Spleen (tissue), 11 donors: ENCODE data around the gene DXO. TPM values are rescaled to one million over a fixed set of nuclear protein-coding genes. Genes with fewer than 3 reads are reported as not detected.
A peak's percentile ranks its signal among the peaks of the same experiment; 100 is the strongest.
"Not testable (repeated sequence)": the region's sequence is repeated elsewhere in the genome, so short reads cannot be mapped to it uniquely, and the experiment has no call there.

Source experiments
- DNase-seq: peaks from one replicate; pipeline ENCODE4 v3.0.0-alpha.2; 2020
- H3K27ac ChIP-seq, 8 donors: fragments of 200-600 bp; sonication (generic) in 7 of 8; 1 replicate in 4 of 8; 2 replicates in 4 of 8; pipeline versions ENCODE4 v1.5.0 to v1.8.0; 2016 to 2021; ENCODE audit warnings: inconsistent platforms in 4 of 8, mild to moderate bottlenecking in 4 of 8, moderate library complexity in 1 of 8
- H3K27me3 ChIP-seq, 7 donors: fragments of 200-600 bp; sonication (generic) in 6 of 7; replicated peaks in 1 of 7; 1 replicate in 4 of 7; 2 replicates in 3 of 7; pipeline versions ENCODE4 v1.5.0 to v1.8.0; 2016 to 2021; ENCODE audit warnings: inconsistent platforms in 3 of 7, mild to moderate bottlenecking in 1 of 7
- H3K36me3 ChIP-seq, 6 donors: fragments of 200-600 bp; sonication (generic) in 5 of 6; 1 replicate in 4 of 6; 2 replicates in 2 of 6; pipeline versions ENCODE4 v1.5.0 to v1.8.0; 2016 to 2021; ENCODE audit warnings: inconsistent platforms in 2 of 6
- H3K4me1 ChIP-seq, 6 donors: fragments of 200-600 bp; sonication (generic) in 5 of 6; 1 replicate in 3 of 6; 2 replicates in 3 of 6; pipeline versions ENCODE4 v1.5.0 to v1.8.0; 2016 to 2021; ENCODE audit warnings: inconsistent platforms in 3 of 6
- H3K4me3 ChIP-seq, 8 donors: fragments of 200-600 bp; sonication (generic) in 7 of 8; 1 replicate in 4 of 8; 2 replicates in 4 of 8; pipeline versions ENCODE4 v1.5.0 to v1.8.0; 2016 to 2021; ENCODE audit warnings: inconsistent platforms in 4 of 8, mild to moderate bottlenecking in 4 of 8, moderate library complexity in 2 of 8
- H3K9me3 ChIP-seq, 8 donors: fragments of 200-600 bp; sonication (generic) in 7 of 8; 1 replicate in 4 of 8; 2 replicates in 4 of 8; pipeline versions ENCODE4 v1.5.0 to v1.8.0; 2016 to 2021; ENCODE audit warnings: inconsistent platforms in 4 of 8
- CTCF ChIP-seq, 11 experiments: fragments of 200-600 bp in 7 of 11; fragments of 450-650 bp in 4 of 11; sonication (generic) in 4 of 11; IDR thresholded peaks in 8 of 11; conservative IDR thresholded peaks in 3 of 11; 1 replicate in 7 of 11; 2 replicates in 4 of 11; pipeline versions ENCODE4 v1.4.0 to v1.8.0; 2016 to 2021; ENCODE audit warnings: antibody characterized with exemption in 11 of 11, inconsistent platforms in 4 of 11, mild to moderate bottlenecking in 1 of 11
- POLR2A ChIP-seq, 3 donors: fragments of 450-650 bp; IDR thresholded peaks; one replicate each; pipeline ENCODE4 v1.5.1; 2017; ENCODE audit warnings: antibody characterized with exemption in 3 of 3, mild to moderate bottlenecking in 1 of 3
- POLR2AphosphoS5 ChIP-seq, 3 donors: sonication (generic); formaldehyde crosslinking; IDR thresholded peaks; one replicate each; pipeline ENCODE4 v1.5.1; 2017; ENCODE audit warnings: antibody characterized with exemption in 3 of 3
- WGBS, 5 donors: extraction: QIAGEN DNeasy Blood & Tissue Kit in 3 of 5; methylation state at CpG; one replicate each; pipeline versions ENCODE4 v1.1.5 to v1.1.7; 2013 to 2018; 5-methylcytosine and 5-hydroxymethylcytosine counted together
- intact Hi-C: fragments of 100-400 bp; cut with DNase I; formaldehyde crosslinking; loops from one replicate; pipeline ENCODE4 v1.15.0; 2023; ENCODE audit warnings: low total_unique reads
- polyA plus RNA-seq, 3 donors: library from polyadenylated mRNA; stranded (reverse); fragments of 200-250 nt; gene quantifications; one replicate each; pipeline ENCODE4 v1.2.1, GENCODE V29; 2013
- total RNA-seq, 7 donors: library from RNA; depleted of rRNA in 3 of 7; stranded (reverse); fragments of >200 nt in 3 of 7; fragmentation: NEBNext Ultra II Directional in 4 of 7; extraction: Animal tissue kit (Norgen Biotek cat#: 25700) in 4 of 7; gene quantifications; one replicate each; pipeline versions ENCODE4 v1.1.0 to v1.2.1, GENCODE V29; 2016 to 2021
- donor health status: healthy with polysubstance abuse.
- donor health status: DM: no; HTN: no; CAD: no; lungs with moderate emphysema.
- donor health status: DM: no; HTN: no; CAD: no.
- donor health status: Bipolar disorder and iron deficiency.
- donor health status: healthy.
- donor health status: DM: no; HTN: no; CAD: no.
- donor health status: DM: yes; HTN: yes; CAD: no.

DXO gene
- total and polyA plus RNA-seq, 10 donors = 19.1 to 34.3 (median 26.3) TPM

DNA sequence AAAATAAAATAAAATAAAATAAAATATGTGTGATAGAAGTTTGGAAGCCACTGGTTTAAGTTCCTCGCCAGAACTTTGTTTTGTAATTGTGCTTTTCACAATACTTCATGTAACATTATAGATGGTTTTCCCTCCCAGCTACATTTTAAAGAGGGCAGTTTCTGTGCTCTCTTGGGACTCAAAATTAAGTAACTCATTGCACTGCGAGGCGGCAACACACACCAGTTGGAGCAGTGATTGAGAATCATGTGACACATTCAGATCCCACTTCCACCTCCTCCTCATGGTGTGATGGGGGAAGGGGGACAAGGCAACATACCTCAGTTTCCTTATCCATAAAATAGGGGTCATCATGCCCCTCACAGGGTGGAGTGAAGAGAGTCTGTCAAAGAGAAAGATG, 36.9 kb downstream of the DXO start:
- Histone ChIP-seq H3K4me1 (no peaks in the 10 kb centered on the region), H3K27ac (no peak overlapping the region), H3K9me3 (no peaks in the 10 kb centered on the region), H3K36me3 (peaks cover 0 to 36% (median 0%) of the 10 kb centered on the region in 6 donors), H3K27me3 (no peaks in the 10 kb centered on the region), H3K4me3 (no peak overlapping the region)
- 50 to 85% (median 62%) methylated on average over 3 of the region's 3 CpGs for WGBS, 5 donors
- TF ChIP-seq CTCF (IDR thresholded peaks at IDR 0.05 in 8 of 11, conservative IDR thresholded peaks at IDR 0.05 in 3 of 11) (no peak), POLR2AphosphoS5 (IDR thresholded peaks at IDR 0.05) (no peak), POLR2A (IDR thresholded peaks at IDR 0.05) (no peak)
- DNase-seq = peak; percentile 6
- intact Hi-C loops = no loop called here

DNA sequence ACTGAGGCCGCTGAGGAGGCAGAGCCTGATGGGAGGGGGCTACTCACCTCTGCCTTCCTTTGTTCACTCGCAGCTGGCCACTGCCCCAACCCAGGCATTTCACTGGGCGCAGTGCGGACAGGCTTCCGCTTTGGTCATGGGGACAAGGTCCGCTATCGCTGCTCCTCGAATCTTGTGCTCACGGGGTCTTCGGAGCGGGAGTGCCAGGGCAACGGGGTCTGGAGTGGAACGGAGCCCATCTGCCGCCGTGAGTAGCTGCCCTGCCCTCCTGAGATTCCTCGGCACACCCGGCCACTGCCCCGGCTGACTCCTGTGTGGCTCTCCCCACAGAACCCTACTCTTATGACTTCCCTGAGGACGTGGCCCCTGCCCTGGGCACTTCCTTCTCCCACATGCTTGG, 38.4 kb downstream of the DXO start:
- DNase-seq = peak; percentile 67
- TF ChIP-seq POLR2A (IDR thresholded peaks at IDR 0.05) (no peak), POLR2AphosphoS5 (IDR thresholded peaks at IDR 0.05) (no peak)
- intact Hi-C loops = no loop called here

DNA sequence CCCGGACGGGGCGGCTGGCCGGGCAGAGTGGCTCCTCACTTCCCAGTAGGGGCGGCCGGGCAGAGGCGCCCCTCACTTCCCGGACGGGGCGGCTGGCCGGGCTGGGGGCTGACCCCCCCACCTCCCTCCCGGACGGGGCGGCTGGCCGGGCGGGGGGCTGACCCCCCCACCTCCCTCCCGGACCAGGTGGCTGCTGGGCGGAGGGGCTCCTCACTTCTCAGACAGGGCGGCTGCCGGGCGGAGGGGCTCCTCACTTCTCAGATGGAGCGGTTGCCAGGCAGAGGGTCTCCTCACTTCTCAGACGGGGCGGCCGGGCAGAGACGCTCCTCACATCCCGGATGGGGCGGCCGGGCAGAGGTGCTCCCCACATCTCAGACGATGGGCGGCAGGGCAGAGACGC, 39.8 kb downstream of the DXO start:
- H3K9me3 ChIP-seq, H3K27ac ChIP-seq, H3K27me3 ChIP-seq, H3K4me3 ChIP-seq, intact Hi-C loops: not testable (repeated sequence)
- DNase-seq = peak; percentile 13
- Histone ChIP-seq H3K4me1 (peaks cover 0 to 22% (median 0%) of the 10 kb centered on the region in 6 donors), H3K36me3 (peaks cover 0 to 17% (median 0%) of the 10 kb centered on the region in 6 donors)
- WGBS, 5 donors = 89 to 96% (median 93%) methylated on average over 2 to 32 of the region's 32 CpGs; no CpG with 5 or more reads in 1 of the 5 donors

More for the DNA sequence above, 38.4 kb downstream of the DXO start:
- WGBS, 5 donors = 76 to 90% (median 89%) methylated on average over 5 to 19 of the region's 19 CpGs
- H3K9me3 ChIP-seq = no peaks in the 10 kb centered on the region
- no peak overlapping the region for H3K4me3 ChIP-seq
- no peak overlapping the region for H3K27ac ChIP-seq
- peaks cover 0 to 13% (median 0%) of the 10 kb centered on the region in 6 donors for H3K4me1 ChIP-seq
- peaks cover 0 to 22% (median 0%) of the 10 kb centered on the region in 6 donors for H3K36me3 ChIP-seq
- H3K27me3 ChIP-seq = no peaks in the 10 kb centered on the region

- no peak for DNase-seq
- 83 to 97% (median 90%) methylated on average over 1 of the region's 1 CpG for WGBS, 5 donors
- H3K4me1 ChIP-seq = peaks cover 0 to 28% (median 0%) of the 10 kb centered on the region in 6 donors
- intact Hi-C loops = no loop called here
- no peak overlapping the region for H3K27ac ChIP-seq
- no peaks in the 10 kb centered on the region for H3K27me3 ChIP-seq
- peaks cover 0 to 14% (median 0%) of the 10 kb centered on the region in 6 donors for H3K36me3 ChIP-seq
- H3K9me3 ChIP-seq = no peaks in the 10 kb centered on the region
- H3K4me3 ChIP-seq = no peak overlapping the region
- TF ChIP-seq POLR2A (IDR thresholded peaks at IDR 0.05) (no peak), POLR2AphosphoS5 (IDR thresholded peaks at IDR 0.05) (no peak), CTCF (IDR thresholded peaks at IDR 0.05 in 8 of 11, conservative IDR thresholded peaks at IDR 0.05 in 3 of 11) (no peak)
These were observed 41.0 kb downstream of the DXO start for GRCh38 chr6:31930962-31931361.

GRCh38 chr6:31928672-31928939, 43.3 kb downstream of the DXO start:
- intact Hi-C loops = no loop called here
- Histone ChIP-seq H3K27me3 (no peaks in the 10 kb centered on the region), H3K27ac (peak overlapping the region in 3 of 8 donors; percentile 29 to 79 (median 69)), H3K36me3 (peaks cover 0 to 1% (median 0%) of the 10 kb centered on the region in 6 donors), H3K4me3 (peak overlapping the region in 4 of 8 donors; percentile 17 to 62 (median 30)), H3K4me1 (peaks cover 0 to 28% (median 0%) of the 10 kb centered on the region in 6 donors), H3K9me3 (no peaks in the 10 kb centered on the region)
- peak; percentile 20 for DNase-seq
- 76 to 90% (median 88%) methylated on average over 8 to 9 of the region's 9 CpGs for WGBS, 5 donors
- TF ChIP-seq CTCF (IDR thresholded peaks at IDR 0.05 in 8 of 11, conservative IDR thresholded peaks at IDR 0.05 in 3 of 11) (no peak), POLR2A (IDR thresholded peaks at IDR 0.05) (no peak), POLR2AphosphoS5 (IDR thresholded peaks at IDR 0.05) (no peak)
